SK-N-SH treated with all-trans-retinoic acid at 6 μM for 48 hours (cell line): Measurements from ENCODE around the gene LYRM9.
"Not testable (repeated sequence)": the region's sequence is repeated elsewhere in the genome, so short reads cannot be mapped to it uniquely, and the experiment has no call there.

ENCODE experiments used
- ARNTL ChIP-seq: fragments of 450-650 bp; formaldehyde crosslinking; IDR thresholded peaks from 2 replicates; pipeline ENCODE4 v1.5.0; 2020; ENCODE audit warnings: low read depth, mild to moderate bottlenecking, moderate library complexity, borderline replicate concordance
- BACH2 ChIP-seq: fragments of 250-450 bp; sonication (Bioruptor Pico); IDR thresholded peaks from 2 replicates; pipeline ENCODE4 v1.9.0; 2021; ENCODE audit warnings: mild to moderate bottlenecking, borderline replicate concordance
- CREB5 ChIP-seq: fragments of 250-450 bp; sonication (Bioruptor Pico); IDR thresholded peaks from 2 replicates; pipeline ENCODE4 v1.5.1; 2020; ENCODE audit warnings: low read depth, mild to moderate bottlenecking, moderate library complexity
- ISL1 ChIP-seq: fragments of 250-450 bp; sonication (Bioruptor Pico); IDR thresholded peaks from 2 replicates; pipeline ENCODE4 v2.1.2; 2022; ENCODE audit warnings: mild to moderate bottlenecking, moderate library complexity
- OSR1 ChIP-seq: fragments of 250-450 bp; sonication (Bioruptor Pico); IDR thresholded peaks from 2 replicates; pipeline ENCODE4 v1.8.0; 2022; ENCODE audit warnings: moderate library complexity, mild to moderate bottlenecking, inconsistent platforms
- PPARA ChIP-seq: fragments of 250-450 bp; sonication (Bioruptor Pico); IDR thresholded peaks from 2 replicates; pipeline ENCODE4 v1.5.0; 2020; ENCODE audit warnings: mild to moderate bottlenecking, borderline replicate concordance
- ZFP3 ChIP-seq: fragments of 250-450 bp; sonication (Bioruptor Pico); IDR thresholded peaks from 2 replicates; pipeline ENCODE4 v1.5.0; 2020; ENCODE audit warnings: mild to moderate bottlenecking, moderate library complexity
- ZFP30 ChIP-seq: fragments of 450-650 bp; formaldehyde crosslinking; IDR thresholded peaks from 2 replicates; pipeline ENCODE4 v1.5.0; 2022; ENCODE audit warnings: mild to moderate bottlenecking, moderate library complexity

- not testable (repeated sequence) for TF ChIP-seq OSR1 (CRISPR knock-in tag); ARNTL (CRISPR knock-in tag); CREB5 (CRISPR knock-in tag); ISL1; PPARA (CRISPR knock-in tag); ZFP30 (CRISPR knock-in tag); ZFP3 (CRISPR knock-in tag); BACH2 (CRISPR knock-in tag)
These were observed 6.7 kb downstream of the LYRM9 start for GRCh38 chr17:27886348-27886906.
